EH (cell line): ENCODE results near the gene WDR17.

ENCODE experiments used
- DNase-seq: peaks from one replicate; pipeline ENCODE4 v3.0.0-alpha.2; 2015; ENCODE audit warnings: low read depth

Gene WDR17

GRCh38 chr4:176065435-176066291 is at the start of gene WDR17:
TSS of gene WDR17 (plus strand) at chr4:176065841. CDS start at chr4:176111581, 45,740 bp downstream.
- peak; percentile 56 for DNase-seq

GRCh38 chr4:176016601-176017000 is 49.0 kb upstream of the WDR17 start:
- DNase-seq, result no peak

GRCh38 chr4:176020481-176021085 is 45.1 kb upstream of the WDR17 start:
- DNase-seq, result no peak

- no peak for DNase-seq
These were observed 35.2 kb upstream of the WDR17 start for GRCh38 chr4:176030391-176030790.

GRCh38 chr4:176031922-176032321 is 33.7 kb upstream of the WDR17 start:
- DNase-seq, result no peak

- DNase-seq, result no peak
These were observed 33.2 kb upstream of the WDR17 start for GRCh38 chr4:176032454-176032853.

- peak; percentile 43 for DNase-seq
These were observed 31.1 kb upstream of the WDR17 start for GRCh38 chr4:176034499-176034898.

- no peak for DNase-seq
These were observed 30.7 kb upstream of the WDR17 start for GRCh38 chr4:176034936-176035335.

- no peak for DNase-seq
These were observed 28.9 kb upstream of the WDR17 start for GRCh38 chr4:176036585-176037205.

GRCh38 chr4:176038789-176039188 is 26.9 kb upstream of the WDR17 start:
- DNase-seq, result no peak

GRCh38 chr4:176042195-176042594 is 23.4 kb upstream of the WDR17 start:
- DNase-seq, result no peak

GRCh38 chr4:176043838-176044588 is 21.6 kb upstream of the WDR17 start:
- DNase-seq, result no peak

GRCh38 chr4:176044589-176044951 is 21.1 kb upstream of the WDR17 start:
- DNase-seq, result peak; percentile 34

- DNase-seq, result no peak
These were observed 17.0 kb upstream of the WDR17 start for GRCh38 chr4:176048631-176049030.

- DNase-seq, result no peak
These were observed 12.9 kb upstream of the WDR17 start for GRCh38 chr4:176052744-176053143.

GRCh38 chr4:176053785-176054184 is 11.9 kb upstream of the WDR17 start:
- DNase-seq, result no peak

GRCh38 chr4:176054942-176055341 is 10.7 kb upstream of the WDR17 start:
- DNase-seq, result peak; percentile 6

GRCh38 chr4:176063718-176064117 is 1.9 kb upstream of the WDR17 start:
- no peak for DNase-seq

GRCh38 chr4:176064539-176064938 is 1.1 kb upstream of the WDR17 start:
- no peak for DNase-seq

GRCh38 chr4:176066757-176067156 is 1.1 kb downstream of the WDR17 start:
- no peak for DNase-seq

- DNase-seq, result no peak
These were observed 11.9 kb downstream of the WDR17 start for GRCh38 chr4:176077561-176077960.

GRCh38 chr4:176084769-176085168 is 19.1 kb downstream of the WDR17 start:
- DNase-seq, result no peak
